Panc1 (cell line): Measurements from ENCODE around the gene DLG2. TPM values are rescaled to one million over a fixed set of nuclear protein-coding genes. Genes with fewer than 3 reads are reported as not detected.

Source experiments
- ATAC-seq: fragments of 200-7000 bp; cut with Tn5 transposase; 2 replicates; pipeline ENCODE4 v1.9.1; 2020; ENCODE audit warnings: mild to moderate bottlenecking, moderate library complexity
- BruUV-seq: library from RNA; stranded (reverse); fragments of 400-500 nt; replicated peaks from 2 replicates; lab custom pipeline; 2021; lab: Mats Ljungman, UMichigan
- CTCF ChIA-PET: fragments of 300-600 bp; sonication (Branson Sonifier 250); formaldehyde crosslinking; loops from one replicate; lab custom pipeline; 2022; ENCODE audit warnings: antibody characterized with exemption; lab: Charles Lee
- POLR2A ChIA-PET: fragments of 300-600 bp; sonication (Branson Sonifier 250); formaldehyde crosslinking; loops from one replicate; lab custom pipeline; 2022; ENCODE audit warnings: antibody characterized with exemption; lab: Charles Lee
- DNase-seq: peaks from one replicate; pipeline ENCODE4 v3.0.0-alpha.2; 2010; ENCODE audit warnings: low read depth, low spot score
- H3K27ac ChIP-seq: 2 replicates; pipeline ENCODE4 v1.5.1; 2011; ENCODE audit warnings: mild to moderate bottlenecking, low read length, inconsistent platforms
- H3K27me3 ChIP-seq: fragments of 200-500 bp; sonication (Bioruptor generic); 2 replicates; pipeline ENCODE4 v1.6.0; 2014; ENCODE audit warnings: low read length, inconsistent platforms; ENCODE audit not compliant: control insufficient read depth, insufficient read depth
- H3K36me3 ChIP-seq: fragments of 200-500 bp; sonication (Bioruptor generic); 2 replicates; pipeline ENCODE4 v1.5.1; 2014; ENCODE audit warnings: inconsistent platforms, mild to moderate bottlenecking, low read length, moderate library complexity; ENCODE audit not compliant: control insufficient read depth, insufficient read depth
- H3K4me1 ChIP-seq: 2 replicates; pipeline ENCODE4 v1.5.1; 2011; ENCODE audit warnings: inconsistent platforms, mild to moderate bottlenecking, low read length, moderate library complexity; ENCODE audit not compliant: control insufficient read depth, insufficient read depth
- H3K4me3 ChIP-seq, 2 experiments: 2 replicates each; pipeline ENCODE4 v1.5.1; 2011 to 2012; ENCODE audit warnings: low read depth in 2 of 2, low read length in 2 of 2, mild to moderate bottlenecking in 2 of 2, inconsistent platforms in 1 of 2, moderate library complexity in 1 of 2
- H3K9me3 ChIP-seq: fragments of 200-500 bp; sonication (Bioruptor generic); 2 replicates; pipeline ENCODE4 v1.5.1; 2014; ENCODE audit warnings: low read depth, mild to moderate bottlenecking, inconsistent platforms, low read length, moderate library complexity; ENCODE audit not compliant: control insufficient read depth, insufficient read depth
- CTCF ChIP-seq: fragments of 450-650 bp; IDR thresholded peaks from 2 replicates; pipeline ENCODE4 v1.5.1; 2017; ENCODE audit warnings: mild to moderate bottlenecking
- POLR2AphosphoS5 ChIP-seq: IDR thresholded peaks from 2 replicates; pipeline ENCODE4 v1.6.1; 2012; ENCODE audit warnings: mild to moderate bottlenecking, low read depth, low read length, moderate library complexity
- REST ChIP-seq, 2 experiments: IDR thresholded peaks; 2 replicates each; pipeline ENCODE4 v1.6.1; 2011 to 2012; ENCODE audit warnings: low read depth in 2 of 2, control low read depth in 1 of 2, low read length in 1 of 2, mild to moderate bottlenecking in 1 of 2, moderate library complexity in 1 of 2; ENCODE audit not compliant: insufficient read depth in 1 of 2
- SIN3A ChIP-seq: IDR thresholded peaks from 2 replicates; pipeline ENCODE4 v1.6.1; 2012; ENCODE audit warnings: low read depth, mild to moderate bottlenecking, low read length, moderate library complexity, borderline replicate concordance; ENCODE audit not compliant: insufficient read depth
- TCF7L2 ChIP-seq: IDR thresholded peaks from 2 replicates; pipeline ENCODE4 v1.6.1; 2011; ENCODE audit warnings: mild to moderate bottlenecking, low read depth, low read length, inconsistent platforms
- in situ Hi-C: cut with HindIII; loops from 2 replicates; pipeline ENCODE4 v1.10.0; 2016; ENCODE audit warnings: low sequenced_read_pairs, low pct_unique_long_range_greater_than_20kb
- intact Hi-C: fragments of 100-400 bp; cut with micrococcal nuclease; formaldehyde crosslinking; loops from one replicate; pipeline ENCODE4 v1.10.0; 2022; ENCODE audit not compliant: unreplicated experiment
- total RNA-seq: library from RNA; stranded (reverse); gene quantifications from one replicate; pipeline ENCODE4 v1.2.1, GENCODE V29; 2021; ENCODE audit not compliant: unreplicated experiment

Gene DLG2
- total RNA-seq, 1 experiment from 2014 or later: 4.2 TPM

- H3K4me1 ChIP-seq: no peaks in the 10 kb centered on the region
- BruUV-seq: no TSS peak
- CTCF ChIA-PET: no interaction called here
Measured at GRCh38 chr11:85180528-85180927, 446.6 kb downstream of the DLG2 start.

GRCh38 chr11:85171648-85172257, 455.4 kb downstream of the DLG2 start:
- intact Hi-C loops: no loop called here
- DNase-seq (no peak), ATAC-seq (no peak)
- Histone ChIP-seq H3K27ac (no peak overlapping the region), H3K27me3 (no peaks in the 10 kb centered on the region), H3K4me3 (no peak overlapping the region), H3K36me3 (no peaks in the 10 kb centered on the region), H3K4me1 (no peaks in the 10 kb centered on the region), H3K9me3 (no peaks in the 10 kb centered on the region)
- ChIA-PET POLR2A (no interaction called here), CTCF (no interaction called here)
- in situ Hi-C loops: no loop called here
- TF ChIP-seq POLR2AphosphoS5 (no peak), REST (IDR thresholded peaks at IDR 0.05; ENCODE audit: insufficient read depth in 1 of 2, low read depth in 2 of 2, low read length in 1 of 2) (no peak), TCF7L2 (no peak), SIN3A (no peak), CTCF (no peak)
- no TSS peak for BruUV-seq

More at GRCh38 chr11:85180528-85180927, 446.6 kb downstream of the DLG2 start:
- Histone ChIP-seq H3K27me3 (no peaks in the 10 kb centered on the region), H3K36me3 (no peaks in the 10 kb centered on the region), H3K4me3 (no peak overlapping the region), H3K9me3 (no peaks in the 10 kb centered on the region), H3K27ac (no peak overlapping the region)
- ATAC-seq: no peak
- POLR2A ChIA-PET: no interaction called here
- DNase-seq: no peak
- in situ Hi-C loops (no loop called here), intact Hi-C loops (no loop called here)
- no peak for TF ChIP-seq SIN3A
- TF ChIP-seq TCF7L2: no peak
- no peak for TF ChIP-seq REST (IDR thresholded peaks at IDR 0.05; ENCODE audit: insufficient read depth in 1 of 2, low read depth in 2 of 2, low read length in 1 of 2)
- TF ChIP-seq CTCF: no peak
- TF ChIP-seq POLR2AphosphoS5: no peak
